ENCODE results near the gene MYL4.
"Not testable (repeated sequence)": the region's sequence is repeated elsewhere in the genome, so short reads cannot be mapped to it uniquely, and the experiment has no call there.

The MYL4 gene

GRCh38 chr17:47179141-47179540 lies 30.0 kb upstream of the MYL4 start:
- H3K9ac ChIP-seq (ENCODE audit: low read depth, low read length) = no peak overlapping the region
- H3K9me3 ChIP-seq (replicated peaks; ENCODE audit: low read length) = no peaks in the 10 kb centered on the region
- H3K36me3 ChIP-seq (ENCODE audit: insufficient read depth, low read length) = peaks cover 42% of the 10 kb centered on the region
- peaks cover 16% of the 10 kb centered on the region for H3K4me1 ChIP-seq (ENCODE audit: control insufficient read depth, insufficient read depth, low read length)
- H3K4me3 ChIP-seq (ENCODE audit: low read length) = no peak overlapping the region
- no peaks in the 10 kb centered on the region for H3K27me3 ChIP-seq (ENCODE audit: control insufficient read depth, insufficient read depth, low read length)
- no peak overlapping the region for H3K4me2 ChIP-seq (ENCODE audit: low read length)

- H3K27me3 ChIP-seq (ENCODE audit: control insufficient read depth, insufficient read depth, low read length) = no peaks in the 10 kb centered on the region
- H3K9ac ChIP-seq (ENCODE audit: low read depth, low read length) = peak overlapping the region; percentile 12
- H3K4me2 ChIP-seq (ENCODE audit: low read length) = no peak overlapping the region
- H3K9me3 ChIP-seq (replicated peaks; ENCODE audit: low read length) = no peaks in the 10 kb centered on the region
- H3K4me3 ChIP-seq (ENCODE audit: low read length) = no peak overlapping the region
- H3K4me1 ChIP-seq (ENCODE audit: control insufficient read depth, insufficient read depth, low read length) = peaks cover 23% of the 10 kb centered on the region
- peaks cover 31% of the 10 kb centered on the region for H3K36me3 ChIP-seq (ENCODE audit: insufficient read depth, low read length)
Measured at GRCh38 chr17:47180337-47180736, 28.8 kb upstream of the MYL4 start.

- not testable (repeated sequence) for H3K9me3 ChIP-seq (replicated peaks; ENCODE audit: low read length); H3K9ac ChIP-seq (ENCODE audit: low read depth, low read length); H3K27me3 ChIP-seq (ENCODE audit: control insufficient read depth, insufficient read depth, low read length); H3K4me2 ChIP-seq (ENCODE audit: low read length); H3K4me3 ChIP-seq (ENCODE audit: low read length)
- Histone ChIP-seq H3K36me3 (ENCODE audit: insufficient read depth, low read length) (peaks cover 29% of the 10 kb centered on the region), H3K4me1 (ENCODE audit: control insufficient read depth, insufficient read depth, low read length) (peaks cover 23% of the 10 kb centered on the region)
Measured at GRCh38 chr17:47180988-47181387, 28.2 kb upstream of the MYL4 start.

GRCh38 chr17:47184681-47185080 lies 24.5 kb upstream of the MYL4 start:
- Histone ChIP-seq H3K4me2 (ENCODE audit: low read length) (peak overlapping the region; percentile 47), H3K27me3 (ENCODE audit: control insufficient read depth, insufficient read depth, low read length) (no peaks in the 10 kb centered on the region), H3K36me3 (ENCODE audit: insufficient read depth, low read length) (peaks cover 9% of the 10 kb centered on the region), H3K4me3 (ENCODE audit: low read length) (no peak overlapping the region), H3K4me1 (ENCODE audit: control insufficient read depth, insufficient read depth, low read length) (peaks cover 28% of the 10 kb centered on the region), H3K9ac (ENCODE audit: low read depth, low read length) (no peak overlapping the region), H3K9me3 (replicated peaks; ENCODE audit: low read length) (no peaks in the 10 kb centered on the region)

- H3K9ac ChIP-seq (ENCODE audit: low read depth, low read length) = peak overlapping the region; percentile 96
- peak overlapping the region; percentile 89 for H3K4me2 ChIP-seq (ENCODE audit: low read length)
- H3K27me3 ChIP-seq (ENCODE audit: control insufficient read depth, insufficient read depth, low read length) = no peaks in the 10 kb centered on the region
- H3K4me1 ChIP-seq (ENCODE audit: control insufficient read depth, insufficient read depth, low read length) = peaks cover 19% of the 10 kb centered on the region
- H3K9me3 ChIP-seq (replicated peaks; ENCODE audit: low read length) = no peaks in the 10 kb centered on the region
- no peaks in the 10 kb centered on the region for H3K36me3 ChIP-seq (ENCODE audit: insufficient read depth, low read length)
- H3K4me3 ChIP-seq (ENCODE audit: low read length) = peak overlapping the region; percentile 78
Measured at GRCh38 chr17:47188271-47188875, 20.8 kb upstream of the MYL4 start.

GRCh38 chr17:47188876-47189731 lies 20.0 kb upstream of the MYL4 start, which contains the start of gene CDC27:
TSS of gene CDC27 (minus strand) at chr17:47189295. CDS start at chr17:47189172, 123 bp downstream.
- Histone ChIP-seq H3K4me1 (ENCODE audit: control insufficient read depth, insufficient read depth, low read length) (peaks cover 13% of the 10 kb centered on the region), H3K27me3 (ENCODE audit: control insufficient read depth, insufficient read depth, low read length) (no peaks in the 10 kb centered on the region), H3K9ac (ENCODE audit: low read depth, low read length) (peak within 1 kb of the TSS; percentile 96), H3K4me3 (ENCODE audit: low read length) (peak within 1 kb of the TSS; percentile 78), H3K9me3 (replicated peaks; ENCODE audit: low read length) (no peaks in the 10 kb centered on the region), H3K36me3 (ENCODE audit: insufficient read depth, low read length) (no peaks in the 10 kb centered on the region), H3K4me2 (ENCODE audit: low read length) (peak within 1 kb of the TSS; percentile 89)

- Histone ChIP-seq H3K36me3 (ENCODE audit: insufficient read depth, low read length) (no peaks in the 10 kb centered on the region), H3K27me3 (ENCODE audit: control insufficient read depth, insufficient read depth, low read length) (no peaks in the 10 kb centered on the region), H3K9ac (ENCODE audit: low read depth, low read length) (peak overlapping the region; percentile 80), H3K4me3 (ENCODE audit: low read length) (peak overlapping the region; percentile 68), H3K4me2 (ENCODE audit: low read length) (peak overlapping the region; percentile 85), H3K9me3 (replicated peaks; ENCODE audit: low read length) (no peaks in the 10 kb centered on the region), H3K4me1 (ENCODE audit: control insufficient read depth, insufficient read depth, low read length) (peaks cover 6% of the 10 kb centered on the region)
Measured at GRCh38 chr17:47189732-47190237, 19.4 kb upstream of the MYL4 start.

GRCh38 chr17:47190243-47190642 lies 18.9 kb upstream of the MYL4 start:
- H3K4me2 ChIP-seq (ENCODE audit: low read length) = no peak overlapping the region
- no peak overlapping the region for H3K4me3 ChIP-seq (ENCODE audit: low read length)
- no peak overlapping the region for H3K9ac ChIP-seq (ENCODE audit: low read depth, low read length)
- H3K9me3 ChIP-seq (replicated peaks; ENCODE audit: low read length) = no peaks in the 10 kb centered on the region
- no peaks in the 10 kb centered on the region for H3K27me3 ChIP-seq (ENCODE audit: control insufficient read depth, insufficient read depth, low read length)
- no peaks in the 10 kb centered on the region for H3K36me3 ChIP-seq (ENCODE audit: insufficient read depth, low read length)
- H3K4me1 ChIP-seq (ENCODE audit: control insufficient read depth, insufficient read depth, low read length) = peaks cover 5% of the 10 kb centered on the region

GRCh38 chr17:47190770-47191169 lies 18.4 kb upstream of the MYL4 start:
- no peak overlapping the region for H3K4me3 ChIP-seq (ENCODE audit: low read length)
- peaks cover 5% of the 10 kb centered on the region for H3K4me1 ChIP-seq (ENCODE audit: control insufficient read depth, insufficient read depth, low read length)
- H3K4me2 ChIP-seq (ENCODE audit: low read length) = no peak overlapping the region
- no peaks in the 10 kb centered on the region for H3K27me3 ChIP-seq (ENCODE audit: control insufficient read depth, insufficient read depth, low read length)
- no peak overlapping the region for H3K9ac ChIP-seq (ENCODE audit: low read depth, low read length)
- H3K9me3 ChIP-seq (replicated peaks; ENCODE audit: low read length) = no peaks in the 10 kb centered on the region
- H3K36me3 ChIP-seq (ENCODE audit: insufficient read depth, low read length) = no peaks in the 10 kb centered on the region

GRCh38 chr17:47192554-47192953 lies 16.6 kb upstream of the MYL4 start:
- H3K36me3 ChIP-seq (ENCODE audit: insufficient read depth, low read length) = no peaks in the 10 kb centered on the region
- no peak overlapping the region for H3K4me3 ChIP-seq (ENCODE audit: low read length)
- H3K9me3 ChIP-seq (replicated peaks; ENCODE audit: low read length) = no peaks in the 10 kb centered on the region
- no peaks in the 10 kb centered on the region for H3K4me1 ChIP-seq (ENCODE audit: control insufficient read depth, insufficient read depth, low read length)
- H3K4me2 ChIP-seq (ENCODE audit: low read length) = no peak overlapping the region
- no peak overlapping the region for H3K9ac ChIP-seq (ENCODE audit: low read depth, low read length)
- H3K27me3 ChIP-seq (ENCODE audit: control insufficient read depth, insufficient read depth, low read length) = no peaks in the 10 kb centered on the region

GRCh38 chr17:47193931-47194511 lies 15.1 kb upstream of the MYL4 start:
- Histone ChIP-seq H3K4me2 (ENCODE audit: low read length) (no peak overlapping the region), H3K9ac (ENCODE audit: low read depth, low read length) (no peak overlapping the region), H3K9me3 (replicated peaks; ENCODE audit: low read length) (no peaks in the 10 kb centered on the region), H3K36me3 (ENCODE audit: insufficient read depth, low read length) (no peaks in the 10 kb centered on the region), H3K27me3 (ENCODE audit: control insufficient read depth, insufficient read depth, low read length) (no peaks in the 10 kb centered on the region), H3K4me1 (ENCODE audit: control insufficient read depth, insufficient read depth, low read length) (peaks cover 6% of the 10 kb centered on the region), H3K4me3 (ENCODE audit: low read length) (no peak overlapping the region)
